BLaER1 (cell line): Measurements from ENCODE around the gene RNF4.

Experiments
- H3K27ac ChIP-seq: shearing (Covaris generic); formaldehyde crosslinking; 2 replicates; pipeline ENCODE4 v1.8.1; 2022
- H3K27me3 ChIP-seq: shearing (Covaris generic); formaldehyde crosslinking; 2 replicates; pipeline ENCODE4 v1.8.1; 2022
- H3K36me3 ChIP-seq: shearing (Covaris generic); formaldehyde crosslinking; 2 replicates; pipeline ENCODE4 v1.8.1; 2022
- H3K4me1 ChIP-seq: shearing (Covaris generic); formaldehyde crosslinking; 2 replicates; pipeline ENCODE4 v1.8.1; 2022
- H3K4me2 ChIP-seq: shearing (Covaris generic); formaldehyde crosslinking; 2 replicates; pipeline ENCODE4 v1.8.1; 2022
- H3K4me3 ChIP-seq: shearing (Covaris generic); formaldehyde crosslinking; 2 replicates; pipeline ENCODE4 v1.8.1; 2022
- H3K9ac ChIP-seq: shearing (Covaris generic); formaldehyde crosslinking; 2 replicates; pipeline ENCODE4 v1.8.1; 2022
- H3K9me3 ChIP-seq: shearing (Covaris generic); formaldehyde crosslinking; 2 replicates; pipeline ENCODE4 v1.8.1; 2022
- H4K20me1 ChIP-seq: shearing (Covaris generic); formaldehyde crosslinking; 2 replicates; pipeline ENCODE4 v1.8.1; 2022
- Cebpa-rat ChIP-seq: shearing (Covaris generic); IDR thresholded peaks from 2 replicates; pipeline ENCODE4 v1.8.1; 2022

Gene RNF4

GRCh38 chr4:2469192-2469984, 482 bp downstream of the RNF4 start:
- Histone ChIP-seq H3K4me2 (peak overlapping the region; percentile 97), H4K20me1 (peaks cover 54% of the 10 kb centered on the region), H3K9me3 (peaks cover 14% of the 10 kb centered on the region), H3K36me3 (peaks cover 39% of the 10 kb centered on the region), H3K27ac (peak overlapping the region; percentile 99), H3K9ac (peak overlapping the region; percentile 99), H3K4me1 (peaks cover 49% of the 10 kb centered on the region), H3K4me3 (peak overlapping the region; percentile 98), H3K27me3 (no peaks in the 10 kb centered on the region)
- no peak for TF ChIP-seq Cebpa-rat

- peaks cover 14% of the 10 kb centered on the region for H3K9me3 ChIP-seq
- peaks cover 62% of the 10 kb centered on the region for H3K4me1 ChIP-seq
- H3K27ac ChIP-seq = no peak overlapping the region
- no peak for TF ChIP-seq Cebpa-rat
- H3K9ac ChIP-seq = peak overlapping the region; percentile 99
- H3K36me3 ChIP-seq = peaks cover 53% of the 10 kb centered on the region
- no peaks in the 10 kb centered on the region for H3K27me3 ChIP-seq
- peak overlapping the region; percentile 97 for H3K4me2 ChIP-seq
- peaks cover 68% of the 10 kb centered on the region for H4K20me1 ChIP-seq
- peak overlapping the region; percentile 98 for H3K4me3 ChIP-seq
These were observed 1.9 kb downstream of the RNF4 start for GRCh38 chr4:2470791-2471190.

GRCh38 chr4:2472187-2472586, 3.3 kb downstream of the RNF4 start:
- no peak overlapping the region for H3K4me3 ChIP-seq
- H3K9ac ChIP-seq = no peak overlapping the region
- no peak overlapping the region for H3K27ac ChIP-seq
- peaks cover 66% of the 10 kb centered on the region for H3K36me3 ChIP-seq
- peaks cover 82% of the 10 kb centered on the region for H4K20me1 ChIP-seq
- peaks cover 73% of the 10 kb centered on the region for H3K4me1 ChIP-seq
- H3K4me2 ChIP-seq = no peak overlapping the region
- H3K27me3 ChIP-seq = no peaks in the 10 kb centered on the region
- TF ChIP-seq Cebpa-rat = no peak
- peaks cover 14% of the 10 kb centered on the region for H3K9me3 ChIP-seq

- peak overlapping the region; percentile 20; the same call in 1 of the 2 replicates for H3K4me3 ChIP-seq
- peaks cover 82% of the 10 kb centered on the region for H3K36me3 ChIP-seq
- peak overlapping the region; percentile 89 for H3K4me2 ChIP-seq
- peak overlapping the region; percentile 46 for H3K9ac ChIP-seq
- H3K4me1 ChIP-seq = peaks cover 97% of the 10 kb centered on the region
- TF ChIP-seq Cebpa-rat = no peak
- no peaks in the 10 kb centered on the region for H3K9me3 ChIP-seq
- H4K20me1 ChIP-seq = peaks cover 100% of the 10 kb centered on the region
- no peaks in the 10 kb centered on the region for H3K27me3 ChIP-seq
- no peak overlapping the region for H3K27ac ChIP-seq
These were observed 9.3 kb downstream of the RNF4 start for GRCh38 chr4:2478229-2478628.

- H3K27me3 ChIP-seq = no peaks in the 10 kb centered on the region
- H3K9ac ChIP-seq = no peak overlapping the region
- TF ChIP-seq Cebpa-rat = no peak
- no peaks in the 10 kb centered on the region for H3K9me3 ChIP-seq
- no peak overlapping the region for H3K4me3 ChIP-seq
- H3K4me1 ChIP-seq = peaks cover 100% of the 10 kb centered on the region
- H3K27ac ChIP-seq = no peak overlapping the region
- H3K4me2 ChIP-seq = peak overlapping the region; percentile 89
- peaks cover 60% of the 10 kb centered on the region for H3K36me3 ChIP-seq
- H4K20me1 ChIP-seq = peaks cover 100% of the 10 kb centered on the region
These were observed 11.7 kb downstream of the RNF4 start for GRCh38 chr4:2480649-2481048.

- H3K4me2 ChIP-seq = peak overlapping the region; percentile 89
These were observed 13.3 kb downstream of the RNF4 start for GRCh38 chr4:2482192-2482591.

GRCh38 chr4:2482693-2483092, 13.8 kb downstream of the RNF4 start:
- Histone ChIP-seq H3K4me3 (no peak overlapping the region), H3K27me3 (no peaks in the 10 kb centered on the region), H3K4me1 (peaks cover 100% of the 10 kb centered on the region), H3K27ac (peak overlapping the region; percentile 54), H3K9me3 (no peaks in the 10 kb centered on the region), H3K4me2 (peak overlapping the region; percentile 89), H3K36me3 (peaks cover 65% of the 10 kb centered on the region), H3K9ac (peak overlapping the region; percentile 36), H4K20me1 (peaks cover 100% of the 10 kb centered on the region)
- no peak for TF ChIP-seq Cebpa-rat

More at GRCh38 chr4:2482192-2482591, 13.3 kb downstream of the RNF4 start:
- no peak for TF ChIP-seq Cebpa-rat
- H3K36me3 ChIP-seq = peaks cover 60% of the 10 kb centered on the region
- H3K9me3 ChIP-seq = no peaks in the 10 kb centered on the region
- H4K20me1 ChIP-seq = peaks cover 100% of the 10 kb centered on the region
- peak overlapping the region; percentile 36 for H3K9ac ChIP-seq
- H3K27me3 ChIP-seq = no peaks in the 10 kb centered on the region
- peak overlapping the region; percentile 10; the same call in 1 of the 2 replicates for H3K4me3 ChIP-seq
- H3K4me1 ChIP-seq = peaks cover 100% of the 10 kb centered on the region
- peak overlapping the region; percentile 54 for H3K27ac ChIP-seq

GRCh38 chr4:2483237-2483636, 14.3 kb downstream of the RNF4 start:
- no peak overlapping the region for H3K4me3 ChIP-seq
- peaks cover 71% of the 10 kb centered on the region for H3K36me3 ChIP-seq
- H3K9me3 ChIP-seq = no peaks in the 10 kb centered on the region
- peaks cover 100% of the 10 kb centered on the region for H4K20me1 ChIP-seq
- no peaks in the 10 kb centered on the region for H3K27me3 ChIP-seq
- peaks cover 99% of the 10 kb centered on the region for H3K4me1 ChIP-seq
- H3K27ac ChIP-seq = no peak overlapping the region
- TF ChIP-seq Cebpa-rat = no peak
- no peak overlapping the region for H3K9ac ChIP-seq
- H3K4me2 ChIP-seq = peak overlapping the region; percentile 89

GRCh38 chr4:2484185-2484584, 15.3 kb downstream of the RNF4 start:
- H4K20me1 ChIP-seq = peaks cover 100% of the 10 kb centered on the region
- H3K4me2 ChIP-seq = peak overlapping the region; percentile 89
- TF ChIP-seq Cebpa-rat = no peak
- H3K9ac ChIP-seq = no peak overlapping the region
- H3K9me3 ChIP-seq = no peaks in the 10 kb centered on the region
- no peak overlapping the region for H3K27ac ChIP-seq
- no peaks in the 10 kb centered on the region for H3K27me3 ChIP-seq
- H3K4me3 ChIP-seq = no peak overlapping the region
- peaks cover 90% of the 10 kb centered on the region for H3K4me1 ChIP-seq
- peaks cover 71% of the 10 kb centered on the region for H3K36me3 ChIP-seq

GRCh38 chr4:2484993-2485392, 16.1 kb downstream of the RNF4 start:
- Histone ChIP-seq H3K4me2 (peak overlapping the region; percentile 89), H3K36me3 (peaks cover 71% of the 10 kb centered on the region)

More at GRCh38 chr4:2484993-2485392, 16.1 kb downstream of the RNF4 start:
- Histone ChIP-seq H3K9me3 (no peaks in the 10 kb centered on the region), H4K20me1 (peaks cover 100% of the 10 kb centered on the region), H3K4me1 (peaks cover 82% of the 10 kb centered on the region), H3K9ac (peak overlapping the region; percentile 59; the same call in 1 of the 2 replicates), H3K27me3 (no peaks in the 10 kb centered on the region), H3K27ac (peak overlapping the region; percentile 18; the same call in 1 of the 2 replicates), H3K4me3 (no peak overlapping the region)
- TF ChIP-seq Cebpa-rat = no peak
